ENCODE measurements around the gene STRA8. TPM values are rescaled to one million over a fixed set of nuclear protein-coding genes. Genes with fewer than 3 reads are reported as not detected.

The STRA8 gene
- total and polyA plus RNA-seq, 2 of the 13 experiments (the other 11 are each of a cell fraction or from before 2014, with no cell fraction given), result not detected

DNA sequence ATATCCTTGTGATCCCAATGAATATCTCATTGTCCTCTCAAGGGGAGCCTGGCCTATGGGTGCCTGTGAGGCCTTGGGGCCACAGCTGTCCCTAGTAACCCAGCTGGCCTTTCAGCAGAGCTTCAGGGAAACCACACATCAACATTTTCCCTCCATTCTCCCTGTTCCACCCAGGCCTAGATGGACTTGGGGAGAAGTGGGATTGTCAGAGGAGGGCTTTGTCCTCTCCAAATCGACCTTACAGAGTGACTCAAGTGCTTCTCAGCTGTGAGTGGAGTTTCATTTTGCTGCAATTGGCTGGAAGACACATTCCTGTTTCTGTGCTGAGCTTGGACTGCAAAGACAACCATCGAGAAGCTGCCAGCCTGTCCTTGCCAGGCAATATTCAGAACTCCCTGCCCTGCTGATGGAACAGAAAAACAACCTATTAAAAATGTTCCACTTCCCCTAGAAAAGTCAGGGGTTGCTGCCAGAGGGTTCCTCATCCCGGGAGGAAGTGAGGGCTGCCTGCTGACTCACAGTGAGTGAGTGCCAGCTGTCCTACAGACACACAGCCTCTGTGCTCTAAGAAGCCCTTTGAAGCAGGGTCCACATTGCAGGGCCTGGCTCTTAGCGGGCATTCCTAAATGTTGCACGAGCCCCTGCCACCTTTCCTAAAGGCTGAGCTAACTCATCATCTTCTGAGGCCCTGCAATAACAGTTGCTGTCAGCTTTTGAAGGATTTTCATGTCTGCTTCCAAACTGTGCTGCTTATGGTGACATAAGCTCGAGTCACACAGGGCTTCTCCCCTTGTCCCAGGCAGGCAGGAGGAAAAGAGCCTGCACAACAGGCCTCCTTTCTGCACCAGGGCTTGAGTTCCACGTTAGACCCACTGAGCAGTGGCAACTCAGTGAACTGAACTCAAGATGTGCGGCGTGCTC is 20.5 kb downstream of the STRA8 start (continued):
- TF ChIP-seq ZNF782 (CRISPR knock-in tag; IDR thresholded peaks at IDR 0.05; ENCODE audit: borderline replicate concordance) (no peak), PRPF4 (IDR thresholded peaks at IDR 0.05; ENCODE audit: low read depth, low read length, poor library complexity, severe bottlenecking) (no peak), ZFP36L1 (CRISPR knock-in tag; IDR thresholded peaks at IDR 0.05) (no peak), ZNF501 (CRISPR knock-in tag; IDR thresholded peaks at IDR 0.05) (no peak), NFE2L2 (IDR thresholded peaks at IDR 0.05; ENCODE audit: low read length) (peak; percentile 58), ZNF207 (IDR thresholded peaks at IDR 0.05; ENCODE audit: borderline replicate concordance) (no peak), ZNF382 (CRISPR knock-in tag; IDR thresholded peaks at IDR 0.05; ENCODE audit: borderline replicate concordance) (no peak), GPN1 (CRISPR knock-in tag; IDR thresholded peaks at IDR 0.05; ENCODE audit: borderline replicate concordance) (no peak), ZNF557 (CRISPR knock-in tag; IDR thresholded peaks at IDR 0.05) (no peak), DMAP1 (CRISPR knock-in tag; IDR thresholded peaks at IDR 0.05) (no peak), FOXA1 (IDR thresholded peaks at IDR 0.05) (no peak), FOXA1 (CRISPR knock-in tag; IDR thresholded peaks at IDR 0.05) (no peak), ZNF292 (CRISPR knock-in tag; IDR thresholded peaks at IDR 0.05; ENCODE audit: borderline replicate concordance, low read depth) (peak; percentile 76; the same call in 1 of the 2 replicates), ZNF34 (CRISPR knock-in tag; IDR thresholded peaks at IDR 0.05; ENCODE audit: borderline replicate concordance) (no peak), NFYC (CRISPR knock-in tag; IDR thresholded peaks at IDR 0.05) (no peak), FOXJ3 (CRISPR knock-in tag; IDR thresholded peaks at IDR 0.05; ENCODE audit: borderline replicate concordance) (no peak), ZNF17 (CRISPR knock-in tag; IDR thresholded peaks at IDR 0.05) (no peak), ZNF672 (CRISPR knock-in tag; IDR thresholded peaks at IDR 0.05) (no peak)
- TF ChIP-seq, protein P1, sequence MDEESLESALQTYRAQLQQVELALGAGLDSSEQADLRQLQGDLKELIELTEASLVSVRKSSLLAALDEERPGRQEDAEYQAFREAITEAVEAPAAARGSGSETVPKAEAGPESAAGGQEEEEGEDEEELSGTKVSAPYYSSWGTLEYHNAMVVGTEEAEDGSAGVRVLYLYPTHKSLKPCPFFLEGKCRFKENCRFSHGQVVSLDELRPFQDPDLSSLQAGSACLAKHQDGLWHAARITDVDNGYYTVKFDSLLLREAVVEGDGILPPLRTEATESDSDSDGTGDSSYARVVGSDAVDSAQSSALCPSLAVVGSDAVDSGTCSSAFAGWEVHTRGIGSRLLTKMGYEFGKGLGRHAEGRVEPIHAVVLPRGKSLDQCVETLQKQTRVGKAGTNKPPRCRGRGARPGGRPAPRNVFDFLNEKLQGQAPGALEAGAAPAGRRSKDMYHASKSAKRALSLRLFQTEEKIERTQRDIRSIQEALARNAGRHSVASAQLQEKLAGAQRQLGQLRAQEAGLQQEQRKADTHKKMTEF (CRISPR knock-in tag; IDR thresholded peaks at IDR 0.05), result 0 out of 2 replicates have a peak, but pooled peaks have one; percentile 25
- TF ChIP-seq, protein P2, sequence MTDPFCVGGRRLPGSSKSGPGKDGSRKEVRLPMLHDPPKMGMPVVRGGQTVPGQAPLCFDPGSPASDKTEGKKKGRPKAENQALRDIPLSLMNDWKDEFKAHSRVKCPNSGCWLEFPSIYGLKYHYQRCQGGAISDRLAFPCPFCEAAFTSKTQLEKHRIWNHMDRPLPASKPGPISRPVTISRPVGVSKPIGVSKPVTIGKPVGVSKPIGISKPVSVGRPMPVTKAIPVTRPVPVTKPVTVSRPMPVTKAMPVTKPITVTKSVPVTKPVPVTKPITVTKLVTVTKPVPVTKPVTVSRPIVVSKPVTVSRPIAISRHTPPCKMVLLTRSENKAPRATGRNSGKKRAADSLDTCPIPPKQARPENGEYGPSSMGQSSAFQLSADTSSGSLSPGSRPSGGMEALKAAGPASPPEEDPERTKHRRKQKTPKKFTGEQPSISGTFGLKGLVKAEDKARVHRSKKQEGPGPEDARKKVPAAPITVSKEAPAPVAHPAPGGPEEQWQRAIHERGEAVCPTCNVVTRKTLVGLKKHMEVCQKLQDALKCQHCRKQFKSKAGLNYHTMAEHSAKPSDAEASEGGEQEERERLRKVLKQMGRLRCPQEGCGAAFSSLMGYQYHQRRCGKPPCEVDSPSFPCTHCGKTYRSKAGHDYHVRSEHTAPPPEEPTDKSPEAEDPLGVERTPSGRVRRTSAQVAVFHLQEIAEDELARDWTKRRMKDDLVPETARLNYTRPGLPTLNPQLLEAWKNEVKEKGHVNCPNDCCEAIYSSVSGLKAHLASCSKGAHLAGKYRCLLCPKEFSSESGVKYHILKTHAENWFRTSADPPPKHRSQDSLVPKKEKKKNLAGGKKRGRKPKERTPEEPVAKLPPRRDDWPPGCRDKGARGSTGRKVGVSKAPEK (CRISPR knock-in tag; IDR thresholded peaks at IDR 0.05; ENCODE audit: borderline replicate concordance), result 0 out of 2 replicates have a peak, but pooled peaks have one; percentile 56
- TF ChIP-seq, protein P3, sequence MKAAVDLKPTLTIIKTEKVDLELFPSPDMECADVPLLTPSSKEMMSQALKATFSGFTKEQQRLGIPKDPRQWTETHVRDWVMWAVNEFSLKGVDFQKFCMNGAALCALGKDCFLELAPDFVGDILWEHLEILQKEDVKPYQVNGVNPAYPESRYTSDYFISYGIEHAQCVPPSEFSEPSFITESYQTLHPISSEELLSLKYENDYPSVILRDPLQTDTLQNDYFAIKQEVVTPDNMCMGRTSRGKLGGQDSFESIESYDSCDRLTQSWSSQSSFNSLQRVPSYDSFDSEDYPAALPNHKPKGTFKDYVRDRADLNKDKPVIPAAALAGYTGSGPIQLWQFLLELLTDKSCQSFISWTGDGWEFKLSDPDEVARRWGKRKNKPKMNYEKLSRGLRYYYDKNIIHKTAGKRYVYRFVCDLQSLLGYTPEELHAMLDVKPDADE (CRISPR knock-in tag; IDR thresholded peaks at IDR 0.05), result no peak
- TF ChIP-seq, protein P4, sequence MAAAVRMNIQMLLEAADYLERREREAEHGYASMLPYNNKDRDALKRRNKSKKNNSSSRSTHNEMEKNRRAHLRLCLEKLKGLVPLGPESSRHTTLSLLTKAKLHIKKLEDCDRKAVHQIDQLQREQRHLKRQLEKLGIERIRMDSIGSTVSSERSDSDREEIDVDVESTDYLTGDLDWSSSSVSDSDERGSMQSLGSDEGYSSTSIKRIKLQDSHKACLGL (CRISPR knock-in tag; IDR thresholded peaks at IDR 0.05), result no peak
